Measurements from ENCODE around the gene PAIP2B.

DNA sequence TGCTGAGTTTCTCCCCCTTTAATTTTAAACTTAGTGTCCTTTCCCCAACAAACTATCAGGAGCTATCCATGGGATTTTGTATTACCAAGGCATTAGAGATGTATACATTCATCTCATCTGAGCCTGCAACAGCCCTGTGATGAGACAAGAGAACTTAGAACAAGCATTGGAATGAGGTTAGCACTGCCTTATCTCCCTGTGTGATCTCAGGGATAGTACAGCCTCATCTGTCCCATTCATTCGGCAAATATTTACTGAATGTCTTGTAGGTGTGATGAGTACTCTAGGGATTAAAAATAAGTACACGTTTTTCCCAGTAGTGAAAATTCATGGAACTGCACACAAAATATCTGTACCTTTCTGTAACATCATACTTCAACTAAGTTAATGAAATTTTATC lies 45.6 kb downstream of the PAIP2B start:
- no peak for TF ChIP-seq BRCA1 (CRISPR knock-in tag; IDR thresholded peaks at IDR 0.05)
- TF ChIP-seq SIN3A (IDR thresholded peaks at IDR 0.05; ENCODE audit: borderline replicate concordance, low read depth, low read length): no peak
- TF ChIP-seq, protein P1, sequence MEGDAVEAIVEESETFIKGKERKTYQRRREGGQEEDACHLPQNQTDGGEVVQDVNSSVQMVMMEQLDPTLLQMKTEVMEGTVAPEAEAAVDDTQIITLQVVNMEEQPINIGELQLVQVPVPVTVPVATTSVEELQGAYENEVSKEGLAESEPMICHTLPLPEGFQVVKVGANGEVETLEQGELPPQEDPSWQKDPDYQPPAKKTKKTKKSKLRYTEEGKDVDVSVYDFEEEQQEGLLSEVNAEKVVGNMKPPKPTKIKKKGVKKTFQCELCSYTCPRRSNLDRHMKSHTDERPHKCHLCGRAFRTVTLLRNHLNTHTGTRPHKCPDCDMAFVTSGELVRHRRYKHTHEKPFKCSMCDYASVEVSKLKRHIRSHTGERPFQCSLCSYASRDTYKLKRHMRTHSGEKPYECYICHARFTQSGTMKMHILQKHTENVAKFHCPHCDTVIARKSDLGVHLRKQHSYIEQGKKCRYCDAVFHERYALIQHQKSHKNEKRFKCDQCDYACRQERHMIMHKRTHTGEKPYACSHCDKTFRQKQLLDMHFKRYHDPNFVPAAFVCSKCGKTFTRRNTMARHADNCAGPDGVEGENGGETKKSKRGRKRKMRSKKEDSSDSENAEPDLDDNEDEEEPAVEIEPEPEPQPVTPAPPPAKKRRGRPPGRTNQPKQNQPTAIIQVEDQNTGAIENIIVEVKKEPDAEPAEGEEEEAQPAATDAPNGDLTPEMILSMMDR (CRISPR knock-in tag; IDR thresholded peaks at IDR 0.05): no peak
- TF ChIP-seq, protein P2, sequence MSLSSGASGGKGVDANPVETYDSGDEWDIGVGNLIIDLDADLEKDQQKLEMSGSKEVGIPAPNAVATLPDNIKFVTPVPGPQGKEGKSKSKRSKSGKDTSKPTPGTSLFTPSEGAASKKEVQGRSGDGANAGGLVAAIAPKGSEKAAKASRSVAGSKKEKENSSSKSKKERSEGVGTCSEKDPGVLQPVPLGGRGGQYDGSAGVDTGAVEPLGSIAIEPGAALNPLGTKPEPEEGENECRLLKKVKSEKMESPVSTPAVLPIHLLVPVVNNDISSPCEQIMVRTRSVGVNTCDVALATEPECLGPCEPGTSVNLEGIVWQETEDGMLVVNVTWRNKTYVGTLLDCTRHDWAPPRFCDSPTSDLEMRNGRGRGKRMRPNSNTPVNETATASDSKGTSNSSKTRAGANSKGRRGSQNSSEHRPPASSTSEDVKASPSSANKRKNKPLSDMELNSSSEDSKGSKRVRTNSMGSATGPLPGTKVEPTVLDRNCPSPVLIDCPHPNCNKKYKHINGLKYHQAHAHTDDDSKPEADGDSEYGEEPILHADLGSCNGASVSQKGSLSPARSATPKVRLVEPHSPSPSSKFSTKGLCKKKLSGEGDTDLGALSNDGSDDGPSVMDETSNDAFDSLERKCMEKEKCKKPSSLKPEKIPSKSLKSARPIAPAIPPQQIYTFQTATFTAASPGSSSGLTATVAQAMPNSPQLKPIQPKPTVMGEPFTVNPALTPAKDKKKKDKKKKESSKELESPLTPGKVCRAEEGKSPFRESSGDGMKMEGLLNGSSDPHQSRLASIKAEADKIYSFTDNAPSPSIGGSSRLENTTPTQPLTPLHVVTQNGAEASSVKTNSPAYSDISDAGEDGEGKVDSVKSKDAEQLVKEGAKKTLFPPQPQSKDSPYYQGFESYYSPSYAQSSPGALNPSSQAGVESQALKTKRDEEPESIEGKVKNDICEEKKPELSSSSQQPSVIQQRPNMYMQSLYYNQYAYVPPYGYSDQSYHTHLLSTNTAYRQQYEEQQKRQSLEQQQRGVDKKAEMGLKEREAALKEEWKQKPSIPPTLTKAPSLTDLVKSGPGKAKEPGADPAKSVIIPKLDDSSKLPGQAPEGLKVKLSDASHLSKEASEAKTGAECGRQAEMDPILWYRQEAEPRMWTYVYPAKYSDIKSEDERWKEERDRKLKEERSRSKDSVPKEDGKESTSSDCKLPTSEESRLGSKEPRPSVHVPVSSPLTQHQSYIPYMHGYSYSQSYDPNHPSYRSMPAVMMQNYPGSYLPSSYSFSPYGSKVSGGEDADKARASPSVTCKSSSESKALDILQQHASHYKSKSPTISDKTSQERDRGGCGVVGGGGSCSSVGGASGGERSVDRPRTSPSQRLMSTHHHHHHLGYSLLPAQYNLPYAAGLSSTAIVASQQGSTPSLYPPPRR (CRISPR knock-in tag; IDR thresholded peaks at IDR 0.05; ENCODE audit: borderline replicate concordance): no peak
- TF ChIP-seq FOXM1 (CRISPR knock-in tag; IDR thresholded peaks at IDR 0.05): no peak
- no peak for TF ChIP-seq ZBTB7A (CRISPR knock-in tag; IDR thresholded peaks at IDR 0.05)
- no peak for TF ChIP-seq NCOA1 (CRISPR knock-in tag; IDR thresholded peaks at IDR 0.05)
- TF ChIP-seq CEBPB (IDR thresholded peaks at IDR 0.05; ENCODE audit: borderline replicate concordance, low read depth, low read length): no peak
- TF ChIP-seq KDM5B (CRISPR knock-in tag; IDR thresholded peaks at IDR 0.05; ENCODE audit: borderline replicate concordance): no peak
- no peak for TF ChIP-seq ATM (IDR thresholded peaks at IDR 0.05; ENCODE audit: borderline replicate concordance)
